Uterine smooth muscle cell (primary cell): ENCODE measurements around the gene SLAMF9. TPM values are rescaled to one million over a fixed set of nuclear protein-coding genes. Genes with fewer than 3 reads are reported as not detected.

Experiments used
- total RNA-seq: library from RNA; depleted of rRNA; stranded (reverse); fragments of >200 nt; gene quantifications from 2 replicates; pipeline ENCODE4 v1.2.3, GENCODE V29; 2014

The SLAMF9 gene
- total RNA-seq = not detected in 2 replicates

GRCh38 chr1:159953536-159954515, at the start of gene SLAMF9:
Gene SLAMF9 (minus strand): TSS chr1:159954237. CDS start chr1:159954137, 100 bp downstream.

DNA sequence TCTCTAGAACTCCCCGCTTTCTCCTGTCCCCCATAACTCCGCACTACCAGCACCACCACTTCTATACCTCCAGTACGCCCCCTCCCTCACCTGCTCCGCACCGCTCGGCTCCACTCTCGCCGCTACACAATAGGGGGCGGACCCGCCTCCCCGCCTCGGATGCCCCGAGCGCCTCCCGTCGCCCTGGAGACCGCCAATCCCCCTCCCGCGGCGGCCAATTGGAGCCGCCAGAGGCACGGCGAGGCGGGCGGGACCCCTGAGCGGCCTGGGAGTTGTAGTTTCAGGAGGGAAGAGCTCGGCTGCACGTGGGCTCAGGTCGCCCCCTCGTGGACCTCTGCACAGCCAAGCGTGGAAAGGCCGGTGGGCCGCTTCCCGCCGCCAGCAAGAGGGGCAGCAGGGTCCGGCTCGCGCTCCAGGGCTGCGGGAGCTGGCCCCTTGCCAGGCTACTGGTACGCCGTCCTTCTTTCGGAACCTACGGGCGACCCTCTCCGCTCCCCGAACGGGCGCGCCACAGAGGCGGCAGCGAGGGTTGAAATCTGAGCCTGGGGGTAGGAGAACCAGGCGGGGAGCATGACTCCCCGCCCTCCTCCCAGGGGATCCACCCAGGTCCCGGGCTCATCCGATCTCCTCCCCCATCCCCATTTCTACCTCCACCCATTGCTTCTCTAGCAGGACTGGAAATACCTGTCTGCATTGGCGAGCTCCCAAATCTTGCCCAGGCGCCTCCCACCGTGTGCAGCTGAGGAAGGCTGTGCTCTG, 8.4 kb downstream of the SLAMF9 start, which contains the start of gene IGSF9:
IGSF9 (minus strand) TSS at position 131 of the 759 bp plus-strand sequence. CDS start 2,159 bp downstream, outside the sequence.

DNA sequence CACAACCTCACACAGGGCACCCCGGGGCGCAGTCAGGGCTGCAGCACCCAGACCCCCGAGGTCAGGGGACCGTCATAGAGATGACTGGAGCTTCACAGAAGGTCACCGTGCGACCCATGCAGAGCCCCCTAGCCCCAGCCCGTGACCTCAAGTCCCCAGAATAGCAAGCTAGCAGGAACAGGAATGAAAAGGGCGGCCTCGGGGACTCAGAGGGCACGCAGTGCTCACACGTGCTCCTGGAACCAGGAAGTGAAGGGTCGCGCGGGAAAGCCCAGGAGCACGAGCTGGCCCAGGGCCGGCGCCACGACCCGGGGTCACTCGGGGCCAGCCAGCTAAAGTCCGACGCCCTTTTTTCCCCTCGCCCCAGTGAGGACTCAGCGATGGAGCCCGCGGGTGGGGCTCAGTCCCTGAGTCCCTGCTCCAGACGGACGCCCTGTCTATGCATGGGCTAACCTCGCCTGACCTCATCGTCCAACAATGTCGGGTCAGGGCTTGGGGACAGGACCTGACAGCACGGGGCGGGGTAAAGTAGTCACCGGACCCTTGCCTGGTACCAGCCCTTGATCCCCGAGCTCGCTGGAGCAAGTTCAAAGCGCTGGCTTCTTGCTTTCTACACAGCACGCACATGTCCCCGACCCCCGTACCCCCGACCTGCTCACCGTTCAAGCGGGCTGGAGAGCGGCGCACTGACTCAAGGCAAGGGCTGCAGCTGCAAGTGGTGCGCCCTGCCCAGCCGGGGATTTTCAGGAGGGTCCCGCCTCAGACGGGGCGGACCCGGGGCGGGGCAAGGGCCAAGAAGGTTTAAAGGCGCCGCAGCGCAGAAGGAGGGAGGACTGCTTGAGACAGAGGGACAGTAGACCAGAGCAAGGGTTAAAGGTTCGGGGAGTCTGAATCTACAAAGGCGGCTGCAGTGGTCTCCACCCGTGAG, 29.0 kb downstream of the SLAMF9 start, which contains the start of gene TAGLN2:
TAGLN2 (minus strand) TSS at position 717 of the 928 bp plus-strand sequence. CDS start 4,998 bp downstream, outside the sequence.

Other genes starting within 250 kb of the SLAMF9 start
- gene CRP, start 239.6 kb downstream of the SLAMF9 start, total RNA-seq = not detected in 2 replicates
- gene DUSP23, start 173.3 kb downstream of the SLAMF9 start, total RNA-seq = 10.5 and 15.2 TPM in 2 replicates
- not detected in 2 replicates for gene FCRL6, start 151.9 kb downstream of the SLAMF9 start, total RNA-seq
- 0.11 TPM in 1 of 2 replicates, not detected in the other for gene SLAMF8, start 127.4 kb downstream of the SLAMF9 start, total RNA-seq
- 0.12 TPM in 1 of 2 replicates, not detected in the other for gene VSIG8, start 91.6 kb downstream of the SLAMF9 start, total RNA-seq
- 0.62 and 1.1 TPM in 2 replicates for gene CFAP45, start 54.1 kb downstream of the SLAMF9 start, total RNA-seq
- gene TAGLN2, start 28.7 kb downstream of the SLAMF9 start, total RNA-seq = 187 and 331 TPM in 2 replicates
- gene IGSF9, start 8.6 kb downstream of the SLAMF9 start, total RNA-seq = under 0.01 TPM in 1 of 2 replicates, not detected in the other
- 3.1 and 4.0 TPM in 2 replicates for gene PIGM, start 77.8 kb upstream of the SLAMF9 start, total RNA-seq
- gene KCNJ10, start 115.9 kb upstream of the SLAMF9 start, total RNA-seq = under 0.01 TPM in 1 of 2 replicates, not detected in the other
- gene KCNJ9, start 127.3 kb upstream of the SLAMF9 start, total RNA-seq = not detected in 2 replicates
- gene IGSF8, start 144.4 kb upstream of the SLAMF9 start, total RNA-seq = 12.3 and 32.0 TPM in 2 replicates
- 0.37 TPM in 1 of 2 replicates, not detected in the other for gene ATP1A2, start 161.5 kb upstream of the SLAMF9 start, total RNA-seq
- gene ATP1A4, start 197.4 kb upstream of the SLAMF9 start, total RNA-seq = not detected in 2 replicates
- 0.25 TPM in 1 of 2 replicates, not detected in the other for gene CASQ1, start 236.3 kb upstream of the SLAMF9 start, total RNA-seq